NCI-H146 treated with DMSO at 0.1 percent for 48 hours (cell line): ENCODE data around the gene COL5A1.
"Not testable (repeated sequence)": the region's sequence is repeated elsewhere in the genome, so short reads cannot be mapped to it uniquely, and the experiment has no call there.

Experiments
- DNase-seq: peaks from one replicate; lab custom pipeline; 2025; ENCODE audit not compliant: unreplicated experiment; lab: John Stamatoyannopoulos, UW

The COL5A1 gene

GRCh38 chr9:134655586-134656333 lies 14.2 kb downstream of the COL5A1 start:
- no peak for DNase-seq

DNA sequence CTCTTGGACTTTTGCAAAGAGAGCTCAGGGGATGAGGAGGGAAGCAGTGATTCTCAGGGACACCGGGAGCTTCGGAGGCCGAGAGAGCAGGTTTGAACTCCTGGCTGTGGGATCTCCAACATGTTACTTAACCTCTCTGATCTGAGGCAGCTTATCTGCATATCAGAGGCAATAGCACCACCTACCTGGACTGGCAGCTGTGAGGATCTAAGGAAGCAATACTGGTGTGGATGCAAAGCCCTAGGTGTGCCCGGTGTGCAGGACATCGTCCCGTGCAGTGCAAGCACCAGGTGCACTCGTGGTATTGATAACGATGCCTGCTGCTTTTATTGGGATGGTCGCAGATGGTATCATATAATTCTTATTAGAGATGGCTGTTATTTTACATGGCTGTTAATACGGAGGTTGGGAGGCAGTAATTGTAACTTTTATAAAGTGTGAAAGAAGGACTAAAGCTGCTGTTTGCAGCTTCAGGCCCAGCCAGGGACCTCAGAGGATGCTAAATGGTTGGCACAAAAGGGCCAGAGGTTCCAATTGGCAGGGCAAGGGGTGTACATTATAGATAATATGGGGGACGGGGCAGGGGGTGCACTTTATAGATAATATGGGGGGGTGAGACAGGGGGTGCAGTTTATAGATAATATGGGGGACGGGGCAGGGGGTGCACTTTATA lies 14.9 kb downstream of the COL5A1 start:
- DNase-seq = no peak

- no peak for DNase-seq
Observed at GRCh38 chr9:134657666-134658377, 16.2 kb downstream of the COL5A1 start.

- DNase-seq = no peak
Observed at GRCh38 chr9:134658378-134658955, 16.9 kb downstream of the COL5A1 start.

DNA sequence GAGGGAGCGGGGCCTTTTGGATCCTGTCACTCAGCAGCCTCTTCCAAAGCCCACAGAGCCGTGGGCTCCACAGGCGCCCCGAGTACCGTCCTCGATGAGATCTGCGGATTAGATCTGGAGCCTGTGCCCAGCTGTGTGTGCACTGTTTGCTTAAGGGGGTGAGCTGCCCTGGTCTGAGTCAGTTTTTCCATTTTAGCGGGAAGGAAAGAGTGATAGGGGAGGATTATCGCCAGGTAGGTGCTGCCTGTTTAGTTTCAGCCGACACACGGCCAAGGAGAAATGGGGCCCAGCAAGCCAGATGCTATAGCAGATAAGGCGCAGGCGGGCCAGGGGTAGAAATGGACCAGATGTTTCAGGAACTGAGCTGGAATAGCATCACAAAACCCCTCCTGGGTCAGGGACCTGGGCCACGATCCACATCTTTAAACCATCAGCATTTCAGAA lies 18.1 kb downstream of the COL5A1 start:
- no peak for DNase-seq

GRCh38 chr9:134660407-134660806 lies 18.8 kb downstream of the COL5A1 start:
- no peak for DNase-seq

DNA sequence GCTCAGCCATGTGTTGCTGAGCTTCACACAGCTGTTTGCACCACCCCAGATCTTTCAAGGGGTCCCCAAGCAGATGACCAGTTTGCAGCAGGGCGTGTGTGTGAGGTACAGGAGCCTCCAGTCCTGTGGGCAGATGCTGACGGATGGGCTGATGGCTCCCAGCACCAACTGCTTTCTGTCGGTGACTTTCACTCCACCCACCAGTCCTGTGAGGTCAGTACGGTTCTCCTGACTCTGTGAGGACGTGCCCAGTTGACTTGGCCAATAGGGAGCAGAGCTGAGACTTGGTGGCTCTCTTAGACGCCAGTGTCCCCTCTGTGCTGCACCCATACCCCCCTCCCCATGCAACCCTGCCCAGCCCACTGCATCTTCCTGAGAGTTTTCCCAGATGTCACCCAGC lies 19.7 kb downstream of the COL5A1 start:
- no peak for DNase-seq

- DNase-seq = no peak
Observed at GRCh38 chr9:134661791-134662142, 20.2 kb downstream of the COL5A1 start.

- no peak for DNase-seq
Observed at GRCh38 chr9:134662143-134662876, 20.7 kb downstream of the COL5A1 start.

DNA sequence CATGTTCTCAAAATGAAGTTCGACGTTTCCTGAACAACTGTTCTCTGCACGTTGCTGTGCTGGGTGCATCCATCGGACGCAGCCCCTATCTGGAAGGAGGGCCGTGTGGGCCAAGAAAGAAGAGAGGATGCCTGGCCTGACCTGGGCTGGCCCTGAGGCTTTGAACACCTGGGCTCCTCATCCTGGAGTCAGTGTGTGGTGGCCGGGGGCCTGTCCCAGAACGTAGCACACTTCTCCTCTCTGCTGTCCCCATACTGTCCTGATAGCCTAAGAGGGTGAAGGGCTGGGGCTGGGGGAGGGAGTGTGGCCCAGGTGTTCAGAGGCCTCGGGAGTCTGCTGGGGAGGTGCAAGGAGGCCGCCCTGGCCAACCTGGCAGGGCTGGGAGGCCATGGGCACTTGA lies 21.5 kb downstream of the COL5A1 start:
- DNase-seq = no peak

DNA sequence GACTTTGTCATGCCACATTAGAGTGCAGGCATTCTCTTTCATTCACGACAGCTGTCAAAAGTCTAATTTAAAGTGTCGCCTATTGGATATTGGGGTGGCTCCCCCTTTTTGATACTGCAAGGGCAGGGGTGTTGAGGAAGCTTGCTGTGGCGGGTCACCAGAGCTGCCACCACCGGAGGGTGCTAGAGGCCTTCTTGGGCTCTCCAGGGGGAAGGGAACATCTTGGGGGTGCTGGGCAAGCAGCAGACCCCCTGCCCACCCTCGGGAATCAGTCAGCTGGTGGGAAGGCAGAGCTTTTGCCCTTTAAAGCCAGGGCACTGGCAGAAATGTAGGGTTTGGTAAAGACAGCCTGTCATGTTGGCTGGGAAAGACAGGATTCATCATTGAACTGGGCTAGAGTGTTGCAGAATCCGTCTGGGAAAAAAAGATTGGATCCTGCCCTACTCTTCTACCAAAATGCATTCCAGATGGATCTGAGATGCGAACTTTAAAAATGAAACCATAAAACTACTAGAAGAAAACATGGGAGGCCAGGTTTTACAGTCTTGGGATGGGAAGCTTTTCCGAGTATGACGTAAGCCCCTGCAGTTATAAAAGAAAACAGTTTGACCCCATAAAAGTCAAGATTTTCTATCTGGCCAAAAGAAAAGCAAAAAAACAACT lies 22.3 kb downstream of the COL5A1 start:
- no peak for DNase-seq

- DNase-seq = no peak
Observed at GRCh38 chr9:134664446-134664845, 22.8 kb downstream of the COL5A1 start.

DNA sequence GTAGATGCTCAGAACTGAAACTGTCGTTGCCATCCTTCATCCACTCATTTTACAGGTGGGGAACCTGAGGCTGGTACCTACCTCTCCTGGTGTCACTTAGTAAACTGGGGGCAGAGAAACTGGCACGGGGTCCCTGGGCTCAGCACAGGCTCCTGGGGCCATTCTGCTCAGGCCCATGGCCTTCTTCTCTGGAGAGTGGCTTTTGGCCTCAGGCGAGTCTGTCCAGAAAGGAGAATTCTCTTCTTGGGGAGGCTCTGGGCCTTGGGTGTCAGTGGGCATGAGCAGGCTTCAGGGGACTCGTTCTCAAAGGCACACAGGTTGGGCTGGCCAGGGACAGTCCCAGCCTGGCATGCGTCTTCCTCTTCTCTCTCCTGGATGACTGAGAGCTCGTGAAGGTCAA lies 24.6 kb downstream of the COL5A1 start:
- no peak for DNase-seq

DNA sequence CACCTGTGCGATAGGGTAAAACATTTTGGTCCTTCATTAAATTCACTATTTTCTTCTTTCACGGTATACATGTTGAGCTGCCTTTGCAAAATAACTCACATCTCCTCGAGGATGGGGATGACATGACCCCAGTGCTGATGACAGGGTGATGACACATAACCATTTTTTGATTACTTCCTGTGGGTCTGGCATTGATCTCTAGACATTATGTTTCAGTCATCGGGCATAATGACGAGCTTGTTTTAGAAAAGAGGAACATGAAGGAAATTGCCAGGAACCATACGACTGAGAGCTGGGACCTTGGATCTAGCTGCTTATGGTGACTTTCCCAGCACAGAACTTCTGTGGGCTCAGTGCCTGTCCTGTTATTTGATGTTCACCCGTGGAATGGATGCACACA lies 25.2 kb downstream of the COL5A1 start:
- DNase-seq = no peak

GRCh38 chr9:134668977-134669376 lies 27.4 kb downstream of the COL5A1 start:
- DNase-seq = not testable (repeated sequence)

DNA sequence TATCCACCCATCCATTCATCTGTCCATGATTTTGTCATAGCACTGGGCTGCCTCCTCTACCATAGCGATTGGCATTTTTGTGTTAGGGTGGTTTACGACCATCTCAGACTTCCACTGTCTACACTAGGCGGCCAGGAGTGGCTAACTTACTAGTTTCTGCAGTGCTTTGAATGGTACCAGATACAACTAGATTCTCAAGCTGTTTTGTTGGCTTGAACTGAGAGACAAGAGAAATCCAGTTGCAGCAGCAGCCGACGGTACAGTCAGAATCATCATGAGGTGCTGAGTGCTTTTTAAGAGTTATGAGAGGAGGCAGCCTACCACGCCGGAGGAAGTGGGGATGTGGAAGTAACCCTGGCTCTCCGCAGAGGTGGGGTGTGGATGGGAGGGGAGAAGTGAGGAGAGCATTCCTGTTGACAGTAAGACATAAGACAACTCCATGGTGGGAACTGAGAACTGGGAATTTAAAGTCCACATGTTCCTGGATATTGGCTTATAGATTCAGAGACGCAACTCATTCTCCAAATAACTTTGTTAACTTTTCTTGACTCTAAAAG lies 27.9 kb downstream of the COL5A1 start:
- DNase-seq = no peak

GRCh38 chr9:134670042-134670525 lies 28.5 kb downstream of the COL5A1 start:
- no peak for DNase-seq

DNA sequence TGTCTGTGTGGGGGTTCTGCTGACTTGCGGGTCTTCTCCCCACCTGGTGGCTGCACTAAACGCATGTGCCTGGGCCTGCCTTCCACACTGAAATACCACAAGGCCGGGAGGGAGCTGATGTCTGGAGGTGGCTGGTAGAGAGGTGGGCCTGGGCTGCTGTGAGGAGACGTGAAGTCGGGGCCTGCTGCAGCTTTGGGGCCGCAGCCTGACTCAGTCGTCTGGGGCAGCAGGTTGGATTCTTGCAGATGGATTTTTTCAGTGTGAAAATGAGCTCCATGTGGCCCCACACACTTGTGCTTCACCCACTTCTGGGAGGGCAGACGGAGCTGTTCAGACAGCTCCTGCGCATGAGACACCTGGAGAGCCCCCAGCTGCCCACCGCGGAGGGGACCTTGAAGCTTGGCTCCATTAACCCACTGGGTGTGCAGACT lies 29.3 kb downstream of the COL5A1 start:
- DNase-seq = no peak

DNA sequence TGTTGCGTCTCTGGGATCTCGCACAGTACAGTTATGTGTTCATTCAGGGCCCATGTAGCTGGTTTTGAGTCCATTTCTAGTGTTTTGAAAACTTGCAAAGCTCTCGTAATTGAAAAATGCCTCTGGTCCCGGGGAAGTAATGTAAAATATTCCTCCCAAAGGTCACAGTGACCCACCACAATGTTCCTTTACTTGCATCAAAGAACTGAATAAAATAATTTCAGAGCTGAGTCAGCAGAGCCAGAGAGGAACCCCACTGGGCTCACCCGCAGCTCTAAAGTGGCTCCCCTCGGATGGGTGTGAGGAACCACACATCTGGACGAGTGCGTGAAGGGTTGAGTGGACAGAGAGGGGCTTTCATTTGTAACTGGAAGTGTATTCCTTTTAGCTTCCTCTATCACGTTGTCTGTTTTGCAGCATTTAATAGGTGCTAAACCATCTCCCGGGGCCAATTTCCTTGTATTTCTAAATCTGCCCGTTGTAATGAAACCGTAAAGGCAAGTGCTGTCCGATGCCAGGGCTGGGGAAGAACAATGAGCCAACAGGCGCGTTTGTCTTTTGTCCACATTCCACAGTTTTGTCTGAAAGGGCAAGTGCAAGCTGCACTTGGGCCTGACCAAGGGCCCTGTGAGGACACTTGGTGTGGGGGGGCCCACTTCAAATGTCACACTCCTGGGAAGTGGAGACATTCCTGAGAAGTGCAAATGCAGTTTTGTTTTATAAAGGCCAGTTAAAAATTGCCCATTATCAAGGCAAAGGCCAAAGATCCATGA lies 29.9 kb downstream of the COL5A1 start:
- no peak for DNase-seq
